Testis (tissue), 3 donors: ENCODE measurements around the gene GUCA2B. TPM values are rescaled to one million over a fixed set of nuclear protein-coding genes. Genes with fewer than 3 reads are reported as not detected.

Experiments
- DNase-seq: peaks from one replicate; pipeline ENCODE4 v3.0.0-alpha.2; 2019
- H3K27ac ChIP-seq, 2 donors: fragments of 200-600 bp; sonication (generic); one replicate each; pipeline ENCODE4 v1.5.1; 2019
- H3K27me3 ChIP-seq: fragments of 200-600 bp; sonication (generic); one replicate; pipeline ENCODE4 v1.5.1; 2019
- H3K36me3 ChIP-seq: fragments of 200-600 bp; sonication (generic); one replicate; pipeline ENCODE4 v1.5.1; 2017; ENCODE audit warnings: low read depth; ENCODE audit errors: missing control alignments
- H3K4me1 ChIP-seq: fragments of 200-600 bp; sonication (generic); one replicate; pipeline ENCODE4 v1.5.1; 2019
- H3K4me3 ChIP-seq, 2 donors: fragments of 200-600 bp; sonication (generic); one replicate each; pipeline ENCODE4 v1.5.1; 2017 to 2019
- H3K9me3 ChIP-seq: fragments of 200-600 bp; sonication (generic); one replicate; pipeline ENCODE4 v1.5.1; 2017
- POLR2A ChIP-seq: fragments of 450-650 bp; IDR thresholded peaks from one replicate; pipeline ENCODE4 v1.6.1; 2017; ENCODE audit warnings: antibody characterized with exemption, mild to moderate bottlenecking, moderate library complexity
- WGBS, 2 donors: methylation state at CpG; one replicate each; pipeline ENCODE4 v1.1.5; 2018; 5-methylcytosine and 5-hydroxymethylcytosine counted together
- intact Hi-C: fragments of 100-400 bp; cut with DNase I; formaldehyde crosslinking; loops from one replicate; pipeline ENCODE4 v1.15.1; 2023; ENCODE audit warnings: low total_unique reads
- polyA plus RNA-seq: library from polyadenylated mRNA; stranded (reverse); fragments of 350-450 nt; fragmentation: Illumina TruSeq; extraction: RNeasy Lipid Tissue Mini Kit (QIAGEN cat#74804); gene quantifications from one replicate; pipeline ENCODE4 v1.2.3, GENCODE V29; 2014; ENCODE audit warnings: low read depth, low replicate concordance; ENCODE audit not compliant: insufficient read depth
- total RNA-seq, 2 donors: library from RNA; depleted of rRNA; stranded (reverse); fragments of >200 nt; gene quantifications; one replicate each; pipeline ENCODE4 v1.2.3, GENCODE V29; 2016
- TF ChIP-seq, protein P1 (sequence below), 3 experiments: fragments of 450-650 bp in 2 of 3; fragments of 200-600 bp in 1 of 3; sonication (generic) in 1 of 3; IDR thresholded peaks; one replicate each; pipeline ENCODE4 v1.5.1; 2016 to 2019; ENCODE audit warnings: antibody characterized with exemption in 3 of 3, mild to moderate bottlenecking in 2 of 3, moderate library complexity in 1 of 3

Gene GUCA2B
- total and polyA plus RNA-seq, 3 donors from 2014 or later = not detected

DNA sequence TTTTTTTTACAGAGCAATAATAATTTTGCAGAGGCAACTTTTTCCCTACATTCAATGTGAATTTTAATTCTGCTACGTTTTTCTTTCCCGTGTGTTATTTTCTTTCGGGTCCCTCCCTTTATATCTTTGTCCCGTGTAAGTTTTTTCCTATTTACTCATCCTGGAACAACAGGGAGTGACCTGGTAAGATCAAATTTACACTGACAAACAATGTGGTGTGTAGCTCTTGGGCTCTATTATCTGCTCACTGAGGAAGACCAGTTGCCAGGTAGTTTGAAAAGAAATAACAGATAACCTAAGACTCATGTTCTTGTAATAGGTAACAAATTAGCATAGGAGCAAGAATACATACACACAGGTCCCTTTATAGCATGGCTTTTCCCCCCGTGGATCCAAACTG is 45.0 kb downstream of the GUCA2B start:
- Histone ChIP-seq H3K27me3 (no peaks in the 10 kb centered on the region), H3K36me3 (no peaks in the 10 kb centered on the region), H3K27ac (no peak overlapping the region), H3K4me3 (no peak overlapping the region), H3K4me1 (no peaks in the 10 kb centered on the region), H3K9me3 (no peaks in the 10 kb centered on the region)
- TF ChIP-seq POLR2A = no peak
- WGBS, 2 donors = 91 to 95% methylated on average over 5 of the region's 5 CpGs
- DNase-seq = no peak
- intact Hi-C loops = no loop called here

GRCh38 chr1:42201986-42202385 is 48.8 kb downstream of the GUCA2B start:
- Histone ChIP-seq H3K27me3 (no peaks in the 10 kb centered on the region), H3K4me1 (no peaks in the 10 kb centered on the region)

More at GRCh38 chr1:42201986-42202385, 48.8 kb downstream of the GUCA2B start:
- intact Hi-C loops = no loop called here
- Histone ChIP-seq H3K27ac (no peak overlapping the region), H3K36me3 (no peaks in the 10 kb centered on the region), H3K9me3 (no peaks in the 10 kb centered on the region), H3K4me3 (no peak overlapping the region)
- no peak for TF ChIP-seq POLR2A
- TF ChIP-seq, protein P1, sequence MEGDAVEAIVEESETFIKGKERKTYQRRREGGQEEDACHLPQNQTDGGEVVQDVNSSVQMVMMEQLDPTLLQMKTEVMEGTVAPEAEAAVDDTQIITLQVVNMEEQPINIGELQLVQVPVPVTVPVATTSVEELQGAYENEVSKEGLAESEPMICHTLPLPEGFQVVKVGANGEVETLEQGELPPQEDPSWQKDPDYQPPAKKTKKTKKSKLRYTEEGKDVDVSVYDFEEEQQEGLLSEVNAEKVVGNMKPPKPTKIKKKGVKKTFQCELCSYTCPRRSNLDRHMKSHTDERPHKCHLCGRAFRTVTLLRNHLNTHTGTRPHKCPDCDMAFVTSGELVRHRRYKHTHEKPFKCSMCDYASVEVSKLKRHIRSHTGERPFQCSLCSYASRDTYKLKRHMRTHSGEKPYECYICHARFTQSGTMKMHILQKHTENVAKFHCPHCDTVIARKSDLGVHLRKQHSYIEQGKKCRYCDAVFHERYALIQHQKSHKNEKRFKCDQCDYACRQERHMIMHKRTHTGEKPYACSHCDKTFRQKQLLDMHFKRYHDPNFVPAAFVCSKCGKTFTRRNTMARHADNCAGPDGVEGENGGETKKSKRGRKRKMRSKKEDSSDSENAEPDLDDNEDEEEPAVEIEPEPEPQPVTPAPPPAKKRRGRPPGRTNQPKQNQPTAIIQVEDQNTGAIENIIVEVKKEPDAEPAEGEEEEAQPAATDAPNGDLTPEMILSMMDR (IDR thresholded peaks at IDR 0.05) = no peak
- DNase-seq = no peak

Other genes starting within 250 kb of the GUCA2B start
- gene HIVEP3, start 234.5 kb upstream of the GUCA2B start, total RNA-seq = 1 to 10 TPM; 4.8 to 7.2 TPM
- 7.3 TPM for gene HIVEP3, start 234.5 kb upstream of the GUCA2B start, polyA plus RNA-seq
- not detected for gene GUCA2A, start 11.3 kb downstream of the GUCA2B start, total RNA-seq
- not detected for gene GUCA2A, start 11.3 kb downstream of the GUCA2B start, polyA plus RNA-seq
- 10 to 100 TPM; 64.4 to 80.1 TPM for gene FOXJ3, start 181.8 kb downstream of the GUCA2B start, total RNA-seq
- 38.9 TPM for gene FOXJ3, start 181.8 kb downstream of the GUCA2B start, polyA plus RNA-seq
- 1 to 10 TPM; 2.4 to 2.6 TPM for gene RIMKLA, start 227.4 kb downstream of the GUCA2B start, total RNA-seq
- 2.2 TPM for gene RIMKLA, start 227.4 kb downstream of the GUCA2B start, polyA plus RNA-seq